ENCODE results near the gene TRAPPC3L.

TRAPPC3L gene

DNA sequence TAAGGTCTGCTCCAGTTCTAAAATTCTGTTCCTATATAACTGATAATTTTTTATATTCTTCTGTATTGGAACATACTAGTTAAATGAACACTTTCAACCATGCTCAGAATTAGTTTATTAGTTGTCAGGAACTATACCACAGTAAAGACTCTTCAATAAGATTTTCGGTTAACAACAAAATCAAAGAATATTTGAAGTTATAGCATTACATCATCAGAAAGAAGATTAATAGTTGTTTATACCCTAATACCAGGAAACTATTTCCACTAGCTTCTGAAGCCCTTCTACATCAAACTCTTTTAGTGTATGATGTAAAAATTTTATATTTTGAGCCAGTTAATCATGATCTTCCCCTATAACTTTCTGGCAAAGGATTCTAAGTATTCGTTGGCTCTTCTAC, 14.6 kb upstream of the TRAPPC3L start:
- Histone ChIP-seq H3K9ac (ENCODE audit: low read depth in 1 of 2, low read length in 2 of 2) (no peak overlapping the region), H3K27ac (ENCODE audit: low read depth, low read length) (no peak overlapping the region), H3K27me3 (ENCODE audit: control insufficient read depth in 1 of 2, insufficient read depth in 2 of 2, low read length in 2 of 2) (peaks cover 8 to 9% of the 10 kb centered on the region in 2 donors), H3K4me1 (ENCODE audit: control insufficient read depth in 1 of 2, insufficient read depth in 2 of 2, low read length in 2 of 2) (peaks cover 0 to 3% of the 10 kb centered on the region in 2 donors), H3K36me3 (ENCODE audit: control insufficient read depth in 1 of 2, insufficient read depth in 2 of 2, low read length in 2 of 2) (no peaks in the 10 kb centered on the region), H3K4me3 (ENCODE audit: low read depth in 1 of 2, low read length in 2 of 2) (no peak overlapping the region), H3K9me3 (ENCODE audit: control insufficient read depth in 1 of 2, low read length in 2 of 2) (no peaks in the 10 kb centered on the region)

DNA sequence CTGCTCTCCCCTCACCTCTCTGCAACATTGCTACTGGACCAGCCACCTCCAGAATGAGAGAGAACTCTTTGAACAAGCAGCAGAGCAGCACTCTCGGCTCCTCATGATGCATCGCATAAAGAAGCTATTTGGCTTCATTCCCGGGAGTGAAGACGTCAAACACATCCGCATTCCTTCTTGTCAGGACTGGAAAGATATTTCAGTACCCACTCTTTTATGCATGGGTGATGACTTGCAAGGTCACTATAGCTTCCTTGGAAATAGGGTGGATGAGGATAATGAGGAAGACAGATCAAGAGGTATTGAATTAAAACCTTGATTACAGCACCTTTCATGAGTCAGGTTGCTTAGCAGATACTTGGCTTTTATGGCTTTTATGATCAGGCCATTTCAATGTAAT, 12.4 kb upstream of the TRAPPC3L start:
- Histone ChIP-seq H3K4me1 (ENCODE audit: control insufficient read depth in 1 of 2, insufficient read depth in 2 of 2, low read length in 2 of 2) (no peaks in the 10 kb centered on the region), H3K36me3 (ENCODE audit: control insufficient read depth in 1 of 2, insufficient read depth in 2 of 2, low read length in 2 of 2) (no peaks in the 10 kb centered on the region), H3K4me3 (ENCODE audit: low read depth in 1 of 2, low read length in 2 of 2) (no peak overlapping the region), H3K27ac (ENCODE audit: low read depth, low read length) (no peak overlapping the region), H3K27me3 (ENCODE audit: control insufficient read depth in 1 of 2, insufficient read depth in 2 of 2, low read length in 2 of 2) (peaks cover 7 to 8% of the 10 kb centered on the region in 2 donors), H3K9ac (ENCODE audit: low read depth in 1 of 2, low read length in 2 of 2) (no peak overlapping the region), H3K9me3 (ENCODE audit: control insufficient read depth in 1 of 2, low read length in 2 of 2) (no peaks in the 10 kb centered on the region)

DNA sequence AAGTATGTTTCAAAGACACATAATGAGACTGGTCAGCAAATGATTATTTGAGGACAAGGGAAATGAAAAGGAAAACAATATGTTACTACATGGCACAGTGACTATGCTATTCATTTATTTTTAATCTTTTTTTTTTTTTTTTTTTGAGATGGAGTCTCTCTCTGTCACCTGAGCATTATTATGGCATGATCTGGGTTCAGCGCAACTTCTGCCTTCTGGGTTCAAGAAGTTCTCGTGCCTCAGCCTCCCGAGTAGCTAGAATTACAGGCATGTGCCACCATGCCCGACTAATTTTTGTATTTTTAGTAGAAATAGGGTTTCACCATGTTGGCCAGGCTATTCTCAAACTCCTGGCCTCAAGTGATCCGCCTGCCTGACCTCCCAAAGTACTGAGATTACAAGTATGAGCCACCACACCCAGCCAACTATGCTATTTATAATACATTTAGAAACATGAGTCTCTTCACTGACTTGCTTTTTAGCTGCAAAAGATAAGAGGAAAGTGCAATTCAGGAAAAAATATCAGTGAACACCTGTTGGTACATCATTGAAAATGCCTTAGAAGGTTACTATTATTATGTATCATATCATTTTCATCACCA, 11.4 kb upstream of the TRAPPC3L start:
- Histone ChIP-seq H3K27me3 (ENCODE audit: control insufficient read depth in 1 of 2, insufficient read depth in 2 of 2, low read length in 2 of 2) (peaks cover 3 to 7% of the 10 kb centered on the region in 2 donors), H3K4me3 (ENCODE audit: low read depth in 1 of 2, low read length in 2 of 2) (no peak overlapping the region), H3K27ac (ENCODE audit: low read depth, low read length) (no peak overlapping the region), H3K4me1 (ENCODE audit: control insufficient read depth in 1 of 2, insufficient read depth in 2 of 2, low read length in 2 of 2) (no peaks in the 10 kb centered on the region), H3K36me3 (ENCODE audit: control insufficient read depth in 1 of 2, insufficient read depth in 2 of 2, low read length in 2 of 2) (no peaks in the 10 kb centered on the region), H3K9me3 (ENCODE audit: control insufficient read depth in 1 of 2, low read length in 2 of 2) (no peaks in the 10 kb centered on the region), H3K9ac (ENCODE audit: low read depth in 1 of 2, low read length in 2 of 2) (no peak overlapping the region)

- no peaks in the 10 kb centered on the region for H3K9me3 ChIP-seq (ENCODE audit: control insufficient read depth in 1 of 2, low read length in 2 of 2)
- no peak overlapping the region for H3K27ac ChIP-seq (ENCODE audit: low read depth, low read length)
- H3K27me3 ChIP-seq (ENCODE audit: control insufficient read depth in 1 of 2, insufficient read depth in 2 of 2, low read length in 2 of 2) = peaks cover 3 to 7% of the 10 kb centered on the region in 2 donors
- H3K9ac ChIP-seq (ENCODE audit: low read depth in 1 of 2, low read length in 2 of 2) = no peak overlapping the region
- no peak overlapping the region for H3K4me3 ChIP-seq (ENCODE audit: low read depth in 1 of 2, low read length in 2 of 2)
- H3K4me1 ChIP-seq (ENCODE audit: control insufficient read depth in 1 of 2, insufficient read depth in 2 of 2, low read length in 2 of 2) = no peaks in the 10 kb centered on the region
- H3K36me3 ChIP-seq (ENCODE audit: control insufficient read depth in 1 of 2, insufficient read depth in 2 of 2, low read length in 2 of 2) = no peaks in the 10 kb centered on the region
Observed at GRCh38 chr6:116556065-116556464, 10.6 kb upstream of the TRAPPC3L start.

- Histone ChIP-seq H3K36me3 (ENCODE audit: control insufficient read depth in 1 of 2, insufficient read depth in 2 of 2, low read length in 2 of 2) (no peaks in the 10 kb centered on the region), H3K9me3 (ENCODE audit: control insufficient read depth in 1 of 2, low read length in 2 of 2) (no peaks in the 10 kb centered on the region), H3K27ac (ENCODE audit: low read depth, low read length) (no peak within 1 kb of the TSS), H3K4me1 (ENCODE audit: control insufficient read depth in 1 of 2, insufficient read depth in 2 of 2, low read length in 2 of 2) (no peaks in the 10 kb centered on the region), H3K9ac (ENCODE audit: low read depth in 1 of 2, low read length in 2 of 2) (no peak within 1 kb of the TSS), H3K27me3 (ENCODE audit: control insufficient read depth in 1 of 2, insufficient read depth in 2 of 2, low read length in 2 of 2) (peaks cover 3 to 7% of the 10 kb centered on the region in 2 donors), H3K4me3 (ENCODE audit: low read depth in 1 of 2, low read length in 2 of 2) (no peak within 1 kb of the TSS)
Observed at GRCh38 chr6:116553451-116553850, 8.0 kb upstream of the TRAPPC3L start, which contains the start of gene CALHM4. Gene CALHM4, plus strand, starts transcription at chr6:116553751. Its CDS starts 43 bp downstream, at chr6:116553794.

DNA sequence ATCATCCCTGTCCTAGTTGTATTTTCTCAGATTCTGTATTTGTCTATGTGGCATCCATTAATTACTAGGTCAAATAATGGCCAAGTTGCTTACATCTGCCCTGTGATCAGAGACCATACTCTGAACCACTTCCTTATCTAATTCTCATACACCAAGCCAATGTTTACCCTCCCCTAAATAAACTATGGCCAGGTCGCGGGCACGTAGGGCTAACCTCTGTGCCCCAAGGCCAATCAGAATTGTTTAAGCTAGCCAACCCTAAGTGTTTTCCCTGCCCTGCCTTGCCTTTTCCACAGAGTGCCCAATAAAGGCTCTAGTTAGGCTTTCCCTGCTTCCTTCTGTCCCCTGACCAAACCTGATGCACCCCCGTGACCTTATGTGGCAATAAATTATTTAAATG, 5.3 kb upstream of the TRAPPC3L start:
- Histone ChIP-seq H3K9ac (ENCODE audit: low read depth in 1 of 2, low read length in 2 of 2) (no peak overlapping the region), H3K27me3 (ENCODE audit: control insufficient read depth in 1 of 2, insufficient read depth in 2 of 2, low read length in 2 of 2) (peaks cover 3 to 7% of the 10 kb centered on the region in 2 donors), H3K27ac (ENCODE audit: low read depth, low read length) (no peak overlapping the region), H3K4me1 (ENCODE audit: control insufficient read depth in 1 of 2, insufficient read depth in 2 of 2, low read length in 2 of 2) (no peaks in the 10 kb centered on the region), H3K36me3 (ENCODE audit: control insufficient read depth in 1 of 2, insufficient read depth in 2 of 2, low read length in 2 of 2) (no peaks in the 10 kb centered on the region), H3K4me3 (ENCODE audit: low read depth in 1 of 2, low read length in 2 of 2) (no peak overlapping the region), H3K9me3 (ENCODE audit: control insufficient read depth in 1 of 2, low read length in 2 of 2) (no peaks in the 10 kb centered on the region)

GRCh38 chr6:116547358-116547757, 1.9 kb upstream of the TRAPPC3L start:
- no peak overlapping the region for H3K27ac ChIP-seq (ENCODE audit: low read depth, low read length)
- H3K4me1 ChIP-seq (ENCODE audit: control insufficient read depth in 1 of 2, insufficient read depth in 2 of 2, low read length in 2 of 2) = no peaks in the 10 kb centered on the region
- H3K27me3 ChIP-seq (ENCODE audit: control insufficient read depth in 1 of 2, insufficient read depth in 2 of 2, low read length in 2 of 2) = peaks cover 0 to 8% of the 10 kb centered on the region in 2 donors
- no peak overlapping the region for H3K4me3 ChIP-seq (ENCODE audit: low read depth in 1 of 2, low read length in 2 of 2)
- H3K9me3 ChIP-seq (ENCODE audit: control insufficient read depth in 1 of 2, low read length in 2 of 2) = no peaks in the 10 kb centered on the region
- no peak overlapping the region for H3K9ac ChIP-seq (ENCODE audit: low read depth in 1 of 2, low read length in 2 of 2)
- H3K36me3 ChIP-seq (ENCODE audit: control insufficient read depth in 1 of 2, insufficient read depth in 2 of 2, low read length in 2 of 2) = no peaks in the 10 kb centered on the region

DNA sequence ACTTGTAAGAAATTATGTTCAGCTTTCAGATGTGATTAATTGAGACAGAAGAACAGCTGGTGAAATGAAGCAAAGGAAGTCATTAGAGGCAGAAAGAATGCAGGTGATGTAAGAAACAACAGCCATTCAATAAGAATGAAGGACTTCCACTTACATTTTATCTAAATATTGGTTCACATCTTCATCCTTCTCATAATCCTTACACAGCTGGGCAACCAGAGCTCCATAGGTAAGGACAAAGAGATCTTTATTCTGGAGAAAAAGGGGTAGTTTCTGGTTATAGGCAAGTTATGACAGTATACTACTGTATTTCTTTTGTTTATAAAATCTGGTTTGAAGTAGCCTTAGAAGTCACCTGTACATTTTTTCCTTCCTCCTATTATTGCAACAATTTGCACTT, 2.3 kb downstream of the TRAPPC3L start:
- H3K36me3 ChIP-seq (ENCODE audit: control insufficient read depth in 1 of 2, insufficient read depth in 2 of 2, low read length in 2 of 2) = no peaks in the 10 kb centered on the region
- no peak overlapping the region for H3K9ac ChIP-seq (ENCODE audit: low read depth in 1 of 2, low read length in 2 of 2)
- peaks cover 2 to 16% of the 10 kb centered on the region in 2 donors for H3K27me3 ChIP-seq (ENCODE audit: control insufficient read depth in 1 of 2, insufficient read depth in 2 of 2, low read length in 2 of 2)
- H3K9me3 ChIP-seq (ENCODE audit: control insufficient read depth in 1 of 2, low read length in 2 of 2) = no peaks in the 10 kb centered on the region
- no peak overlapping the region for H3K4me3 ChIP-seq (ENCODE audit: low read depth in 1 of 2, low read length in 2 of 2)
- H3K27ac ChIP-seq (ENCODE audit: low read depth, low read length) = no peak overlapping the region
- no peaks in the 10 kb centered on the region for H3K4me1 ChIP-seq (ENCODE audit: control insufficient read depth in 1 of 2, insufficient read depth in 2 of 2, low read length in 2 of 2)

DNA sequence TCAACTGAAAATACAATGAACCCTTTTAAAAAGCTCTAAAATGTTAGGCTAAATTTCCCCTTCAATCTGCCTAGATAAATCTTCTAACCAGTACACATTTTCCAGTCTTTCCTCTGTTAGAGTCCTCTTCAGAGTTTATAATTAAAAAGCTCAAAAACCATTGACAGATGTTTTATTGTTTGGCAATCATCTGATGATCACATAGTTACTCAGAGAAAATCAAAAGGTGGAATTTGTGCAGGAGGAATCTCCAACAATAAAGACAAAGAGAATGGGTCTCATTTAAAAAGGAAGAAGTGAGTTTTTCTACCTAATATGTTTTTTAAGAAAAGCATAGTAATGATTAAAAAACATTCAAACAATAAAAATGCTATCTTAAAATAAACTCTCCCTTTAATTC, 3.1 kb downstream of the TRAPPC3L start:
- no peaks in the 10 kb centered on the region for H3K36me3 ChIP-seq (ENCODE audit: control insufficient read depth in 1 of 2, insufficient read depth in 2 of 2, low read length in 2 of 2)
- no peak overlapping the region for H3K27ac ChIP-seq (ENCODE audit: low read depth, low read length)
- H3K4me3 ChIP-seq (ENCODE audit: low read depth in 1 of 2, low read length in 2 of 2) = no peak overlapping the region
- no peaks in the 10 kb centered on the region for H3K9me3 ChIP-seq (ENCODE audit: control insufficient read depth in 1 of 2, low read length in 2 of 2)
- no peak overlapping the region for H3K9ac ChIP-seq (ENCODE audit: low read depth in 1 of 2, low read length in 2 of 2)
- H3K27me3 ChIP-seq (ENCODE audit: control insufficient read depth in 1 of 2, insufficient read depth in 2 of 2, low read length in 2 of 2) = peaks cover 2 to 16% of the 10 kb centered on the region in 2 donors
- no peaks in the 10 kb centered on the region for H3K4me1 ChIP-seq (ENCODE audit: control insufficient read depth in 1 of 2, insufficient read depth in 2 of 2, low read length in 2 of 2)

- Histone ChIP-seq H3K9me3 (ENCODE audit: control insufficient read depth in 1 of 2, low read length in 2 of 2) (no peaks in the 10 kb centered on the region), H3K27ac (ENCODE audit: low read depth, low read length) (no peak overlapping the region)
Observed at GRCh38 chr6:116536216-116536621, 9.3 kb downstream of the TRAPPC3L start.

More at GRCh38 chr6:116536216-116536621, 9.3 kb downstream of the TRAPPC3L start:
- Histone ChIP-seq H3K9ac (ENCODE audit: low read depth in 1 of 2, low read length in 2 of 2) (no peak overlapping the region), H3K36me3 (ENCODE audit: control insufficient read depth in 1 of 2, insufficient read depth in 2 of 2, low read length in 2 of 2) (no peaks in the 10 kb centered on the region), H3K27me3 (ENCODE audit: control insufficient read depth in 1 of 2, insufficient read depth in 2 of 2, low read length in 2 of 2) (peaks cover 1 to 3% of the 10 kb centered on the region in 2 donors), H3K4me1 (ENCODE audit: control insufficient read depth in 1 of 2, insufficient read depth in 2 of 2, low read length in 2 of 2) (no peaks in the 10 kb centered on the region), H3K4me3 (ENCODE audit: low read depth in 1 of 2, low read length in 2 of 2) (no peak overlapping the region)
